Measurements from ENCODE around the gene SEPTIN8.

DNA sequence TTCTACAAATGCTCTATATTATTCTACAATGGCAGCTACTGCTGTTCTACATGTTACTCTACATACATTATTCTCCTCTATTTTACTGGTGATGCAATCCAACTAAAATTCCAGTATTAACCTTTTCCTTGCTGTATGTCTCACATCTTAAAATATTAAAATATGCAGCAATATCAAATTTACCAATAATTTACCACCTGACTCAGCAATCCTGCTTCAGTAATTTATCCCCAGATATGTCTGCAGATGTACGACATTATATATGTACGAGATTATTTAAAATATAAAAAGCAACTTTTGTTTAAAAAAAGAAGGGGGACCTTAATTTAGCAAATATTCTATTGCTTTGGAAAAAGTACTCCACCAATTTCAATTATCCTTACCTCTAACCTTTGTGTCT lies 51.3 kb downstream of the SEPTIN8 start:
- TF ChIP-seq POLR2A (IDR thresholded peaks at IDR 0.05) = no peak
- no peak for TF ChIP-seq CTCF (IDR thresholded peaks at IDR 0.05)
- no peak for TF ChIP-seq EP300 (IDR thresholded peaks at IDR 0.05)
- no peak for TF ChIP-seq POLR2AphosphoS5 (IDR thresholded peaks at IDR 0.05)
